Left ventricle myocardium inferior (tissue), 1 donor: ENCODE measurements around the gene PTPRG. TPM values are rescaled to one million over a fixed set of nuclear protein-coding genes. Genes with fewer than 3 reads are reported as not detected.

Source experiments
- DNase-seq: peaks from one replicate; pipeline ENCODE4 v3.0.0-alpha.2; 2020
- H3K27ac ChIP-seq: fragments of 200-600 bp; replicated peaks from 2 replicates; pipeline ENCODE4 v1.8.0; 2021
- H3K27me3 ChIP-seq: fragments of 200-600 bp; 2 replicates; pipeline ENCODE4 v1.8.0; 2021; ENCODE audit warnings: low read depth
- H3K36me3 ChIP-seq: fragments of 200-600 bp; 2 replicates; pipeline ENCODE4 v1.8.0; 2021
- H3K4me1 ChIP-seq: fragments of 200-600 bp; 2 replicates; pipeline ENCODE4 v1.8.0; 2021
- H3K4me3 ChIP-seq: fragments of 200-600 bp; 2 replicates; pipeline ENCODE4 v1.8.0; 2021; ENCODE audit warnings: mild to moderate bottlenecking, moderate library complexity
- H3K9me3 ChIP-seq: fragments of 200-600 bp; replicated peaks from 2 replicates; pipeline ENCODE4 v1.8.0; 2021
- intact Hi-C: fragments of 100-400 bp; cut with micrococcal nuclease; formaldehyde crosslinking; loops from one replicate; pipeline ENCODE4 v1.11.0; 2022
- total RNA-seq: library from RNA; stranded (reverse); fragmentation: NEBNext Ultra II Directional; extraction: Animal tissue kit (Norgen Biotek cat#: 25700); gene quantifications from one replicate; pipeline ENCODE4 v1.2.1, GENCODE V29; 2021
- TF ChIP-seq, protein P1 (sequence below): fragments of 200-600 bp; IDR thresholded peaks from 2 replicates; pipeline ENCODE4 v1.8.0; 2021; ENCODE audit warnings: antibody characterized with exemption, mild to moderate bottlenecking, borderline replicate concordance
- donor health status: DM: no; HTN: yes; CAD: no; lungs with severe emphysema.

PTPRG gene
- total RNA-seq, 1 donor from 2014 or later, result 29.6 TPM

DNA sequence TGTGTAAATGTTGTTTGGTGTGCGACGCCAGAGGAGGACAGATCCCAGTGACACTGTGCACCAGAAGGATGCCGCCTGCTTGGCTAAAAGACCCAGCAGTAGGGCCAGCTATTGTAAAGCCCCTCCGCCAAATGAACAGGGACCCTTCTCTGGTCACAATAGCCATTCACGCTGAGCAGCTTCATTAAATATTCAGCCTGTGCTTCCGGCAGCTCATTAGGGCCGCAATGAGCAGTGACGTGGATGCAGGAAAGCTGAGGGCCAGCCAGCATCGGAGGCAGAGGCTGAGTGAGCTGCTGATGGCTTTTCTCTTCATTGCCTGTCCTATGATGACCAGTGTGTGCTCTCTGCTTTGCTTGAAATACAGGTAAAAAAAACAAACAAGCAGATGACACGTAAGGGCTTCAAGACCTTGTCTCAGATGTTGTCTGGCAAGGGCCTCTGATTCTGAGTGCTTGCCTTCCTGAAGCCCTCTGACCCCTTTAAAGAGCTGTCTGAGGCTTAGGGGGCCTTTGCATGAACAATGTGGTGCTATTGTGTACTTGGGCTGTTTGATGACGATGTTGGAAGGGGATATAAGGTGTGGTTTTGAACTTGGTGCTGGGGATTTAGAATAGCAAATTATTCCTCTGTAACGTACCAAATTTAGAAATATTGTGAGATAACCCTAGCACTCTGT is 681.6 kb downstream of the PTPRG start:
- intact Hi-C loops, result no loop called here
- Histone ChIP-seq H3K36me3 (peaks cover 16% of the 10 kb centered on the region), H3K9me3 (no peaks in the 10 kb centered on the region), H3K4me3 (no peak overlapping the region), H3K27ac (no peak overlapping the region), H3K27me3 (no peaks in the 10 kb centered on the region), H3K4me1 (peaks cover 39% of the 10 kb centered on the region)
- TF ChIP-seq, protein P1, sequence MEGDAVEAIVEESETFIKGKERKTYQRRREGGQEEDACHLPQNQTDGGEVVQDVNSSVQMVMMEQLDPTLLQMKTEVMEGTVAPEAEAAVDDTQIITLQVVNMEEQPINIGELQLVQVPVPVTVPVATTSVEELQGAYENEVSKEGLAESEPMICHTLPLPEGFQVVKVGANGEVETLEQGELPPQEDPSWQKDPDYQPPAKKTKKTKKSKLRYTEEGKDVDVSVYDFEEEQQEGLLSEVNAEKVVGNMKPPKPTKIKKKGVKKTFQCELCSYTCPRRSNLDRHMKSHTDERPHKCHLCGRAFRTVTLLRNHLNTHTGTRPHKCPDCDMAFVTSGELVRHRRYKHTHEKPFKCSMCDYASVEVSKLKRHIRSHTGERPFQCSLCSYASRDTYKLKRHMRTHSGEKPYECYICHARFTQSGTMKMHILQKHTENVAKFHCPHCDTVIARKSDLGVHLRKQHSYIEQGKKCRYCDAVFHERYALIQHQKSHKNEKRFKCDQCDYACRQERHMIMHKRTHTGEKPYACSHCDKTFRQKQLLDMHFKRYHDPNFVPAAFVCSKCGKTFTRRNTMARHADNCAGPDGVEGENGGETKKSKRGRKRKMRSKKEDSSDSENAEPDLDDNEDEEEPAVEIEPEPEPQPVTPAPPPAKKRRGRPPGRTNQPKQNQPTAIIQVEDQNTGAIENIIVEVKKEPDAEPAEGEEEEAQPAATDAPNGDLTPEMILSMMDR, result no peak
- no peak for DNase-seq

DNA sequence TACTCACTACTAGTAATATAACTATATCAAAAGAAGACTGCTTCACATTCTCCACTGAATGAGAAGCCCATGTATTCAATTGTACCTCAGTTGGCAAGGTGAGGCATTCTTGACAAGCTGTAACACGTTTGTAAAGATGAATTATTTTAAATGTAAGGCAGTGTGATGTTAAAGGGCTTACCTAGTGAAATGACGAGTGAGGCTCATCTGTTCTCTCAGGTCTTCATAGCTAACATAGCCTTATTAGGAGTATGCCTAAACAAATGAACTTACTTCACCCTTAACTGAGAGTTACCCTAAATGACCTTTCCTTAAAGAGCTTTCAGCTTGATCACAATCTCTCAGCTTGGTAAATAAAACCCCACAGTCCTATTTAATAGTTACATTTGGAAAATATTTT is 684.7 kb downstream of the PTPRG start:
- peaks cover 16% of the 10 kb centered on the region for H3K36me3 ChIP-seq
- DNase-seq, result no peak
- no peaks in the 10 kb centered on the region for H3K27me3 ChIP-seq
- no peak overlapping the region for H3K27ac ChIP-seq
- peaks cover 37% of the 10 kb centered on the region for H3K4me1 ChIP-seq
- TF ChIP-seq, protein P1, result no peak
- intact Hi-C loops, result no loop called here
- H3K9me3 ChIP-seq, result no peaks in the 10 kb centered on the region
- H3K4me3 ChIP-seq, result no peak overlapping the region

DNA sequence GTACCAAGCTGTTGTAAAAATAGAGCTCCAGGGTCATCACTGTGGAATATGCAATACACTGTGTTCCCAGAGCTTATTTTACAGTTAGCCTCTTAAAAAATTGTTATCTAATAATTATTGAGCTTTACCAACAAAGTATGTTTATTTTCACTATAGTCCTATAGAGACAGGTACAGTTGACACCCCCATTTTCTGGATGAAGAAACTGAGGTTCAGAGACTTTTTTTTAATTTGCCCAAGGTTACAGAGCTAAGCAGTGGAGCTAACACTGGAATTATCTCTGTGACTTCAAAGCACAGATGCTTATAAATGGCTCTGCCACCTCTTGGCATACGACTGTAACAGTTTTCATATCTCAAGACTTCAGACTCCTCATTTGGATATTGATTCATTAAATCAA is 685.6 kb downstream of the PTPRG start:
- TF ChIP-seq, protein P1, result no peak
- Histone ChIP-seq H3K9me3 (no peaks in the 10 kb centered on the region), H3K36me3 (peaks cover 16% of the 10 kb centered on the region), H3K4me1 (peaks cover 38% of the 10 kb centered on the region), H3K4me3 (no peak overlapping the region), H3K27ac (no peak overlapping the region), H3K27me3 (no peaks in the 10 kb centered on the region)
- intact Hi-C loops, result no loop called here
- DNase-seq, result no peak

DNA sequence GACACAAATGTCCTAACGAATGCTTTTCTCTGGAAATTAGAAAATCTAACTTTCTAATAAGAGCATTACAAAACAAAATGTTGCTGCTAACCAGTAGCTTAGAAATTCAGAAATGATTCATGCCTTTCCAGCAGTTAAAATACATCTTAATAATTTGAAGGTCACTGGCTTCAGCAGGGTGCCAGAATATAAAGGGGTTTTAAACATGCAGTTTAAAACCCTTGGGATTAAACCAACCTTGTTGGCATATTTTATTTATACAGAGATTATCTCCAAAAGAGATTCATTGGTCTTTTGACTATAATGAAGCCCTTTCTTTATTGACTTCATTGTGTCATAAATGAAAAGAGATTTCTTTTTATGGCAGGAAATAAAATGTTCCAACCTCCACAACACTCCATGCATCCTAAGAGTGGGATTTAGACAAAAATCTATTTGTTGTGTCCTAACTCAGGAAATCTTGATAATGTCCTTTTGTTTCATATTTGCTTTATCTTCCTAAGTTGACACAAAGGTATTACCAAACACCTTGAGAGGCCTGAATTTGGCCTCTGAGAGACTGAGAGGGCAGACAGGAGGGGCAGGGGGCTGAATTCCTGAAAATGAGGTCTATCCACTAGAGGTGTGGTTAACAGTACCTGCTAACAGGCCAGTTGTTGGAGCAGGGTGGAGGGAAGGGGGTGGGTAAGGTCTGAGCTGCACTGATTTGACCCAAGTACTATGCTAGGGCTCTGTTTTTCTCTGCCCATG is 687.5 kb downstream of the PTPRG start:
- Histone ChIP-seq H3K9me3 (no peaks in the 10 kb centered on the region), H3K27ac (no peak overlapping the region), H3K4me3 (no peak overlapping the region), H3K4me1 (peaks cover 58% of the 10 kb centered on the region), H3K27me3 (no peaks in the 10 kb centered on the region), H3K36me3 (peaks cover 8% of the 10 kb centered on the region)
- DNase-seq, result no peak
- intact Hi-C loops, result no loop called here
- TF ChIP-seq, protein P1, result no peak

DNA sequence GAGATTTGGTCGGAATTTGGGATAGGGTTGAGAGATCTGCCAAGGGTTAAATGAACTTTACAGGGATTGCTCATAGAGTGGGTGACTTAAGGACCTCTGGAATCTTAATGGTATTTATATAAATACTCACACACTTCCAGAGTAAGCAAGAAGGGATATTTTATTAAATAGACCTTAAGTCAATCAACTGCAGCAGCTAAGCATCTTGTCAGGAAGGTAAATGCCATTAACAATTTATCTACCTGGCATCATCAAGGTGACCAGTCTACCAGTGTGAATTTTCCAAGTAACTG is 688.1 kb downstream of the PTPRG start:
- Histone ChIP-seq H3K9me3 (no peaks in the 10 kb centered on the region), H3K27me3 (no peaks in the 10 kb centered on the region), H3K4me1 (peaks cover 63% of the 10 kb centered on the region), H3K36me3 (peaks cover 2% of the 10 kb centered on the region), H3K4me3 (no peak overlapping the region), H3K27ac (no peak overlapping the region)
- intact Hi-C loops, result no loop called here
- TF ChIP-seq, protein P1, result no peak
- no peak for DNase-seq
